Peyer's patch (tissue), 4 donors: ENCODE data around the gene TAF11L6.
"Not testable (repeated sequence)": the region's sequence is repeated elsewhere in the genome, so short reads cannot be mapped to it uniquely, and the experiment has no call there.

Source experiments
- CTCF ChIP-seq, 6 experiments: fragments of 450-650 bp in 4 of 6; fragments of 200-600 bp in 2 of 6; sonication (generic) in 1 of 6; IDR thresholded peaks; one replicate each; pipeline ENCODE4 v1.5.1; 2017 to 2019; ENCODE audit warnings: antibody characterized with exemption in 6 of 6, mild to moderate bottlenecking in 3 of 6, moderate library complexity in 1 of 6
- POLR2A ChIP-seq, 2 donors: fragments of 450-650 bp; IDR thresholded peaks; one replicate each; pipeline ENCODE4 v1.5.1; 2017; ENCODE audit warnings: antibody characterized with exemption in 2 of 2, mild to moderate bottlenecking in 2 of 2, moderate library complexity in 2 of 2

- TF ChIP-seq CTCF, POLR2A (IDR thresholded peaks at IDR 0.05): not testable (repeated sequence)
Measured at GRCh38 chr5:17524935-17525334, 3.5 kb upstream of the TAF11L6 start, which contains the start of gene TAF11L5.
